Peyer's patch (tissue), 4 donors: ENCODE results near the gene CDC42BPA. TPM values are rescaled to one million over a fixed set of nuclear protein-coding genes. Genes with fewer than 3 reads are reported as not detected.

Experiments used
- DNase-seq, 3 donors: peaks; one replicate each; pipeline ENCODE4 v3.0.0-alpha.2; 2017 to 2019
- H3K27ac ChIP-seq, 4 donors: fragments of 200-600 bp; sonication (generic); one replicate each; pipeline ENCODE4 v1.5.1; 2016 to 2019
- H3K27me3 ChIP-seq, 2 donors: fragments of 200-600 bp; sonication (generic); one replicate each; pipeline ENCODE4 v1.5.1; 2019
- H3K36me3 ChIP-seq, 3 donors: fragments of 200-600 bp; sonication (generic); one replicate each; pipeline ENCODE4 v1.5.1; 2016 to 2019
- H3K4me1 ChIP-seq, 4 donors: fragments of 200-600 bp; sonication (generic); one replicate each; pipeline ENCODE4 v1.5.1; 2016 to 2019
- H3K4me3 ChIP-seq, 4 donors: fragments of 200-600 bp; sonication (generic); 1 replicate in 3 of 4; 2 replicates in 1 of 4; pipeline ENCODE4 v1.5.1; 2016 to 2019; ENCODE audit warnings: mild to moderate bottlenecking in 1 of 4
- H3K9me3 ChIP-seq, 4 donors: fragments of 200-600 bp; sonication (generic); one replicate each; pipeline ENCODE4 v1.5.1; 2016 to 2019; ENCODE audit warnings: mild to moderate bottlenecking in 1 of 4
- CTCF ChIP-seq, 6 experiments: fragments of 450-650 bp in 4 of 6; fragments of 200-600 bp in 2 of 6; sonication (generic) in 1 of 6; IDR thresholded peaks; one replicate each; pipeline ENCODE4 v1.5.1; 2017 to 2019; ENCODE audit warnings: antibody characterized with exemption in 6 of 6, mild to moderate bottlenecking in 3 of 6, moderate library complexity in 1 of 6
- POLR2A ChIP-seq, 2 donors: fragments of 450-650 bp; IDR thresholded peaks; one replicate each; pipeline ENCODE4 v1.5.1; 2017; ENCODE audit warnings: antibody characterized with exemption in 2 of 2, mild to moderate bottlenecking in 2 of 2, moderate library complexity in 2 of 2
- total RNA-seq, 4 donors: library from RNA; depleted of rRNA; stranded (reverse); fragments of >200 nt; gene quantifications; one replicate each; pipeline ENCODE4 v1.1.0, GENCODE V29; 2016

CDC42BPA gene
- total RNA-seq, 4 donors from 2014 or later: 49.3 to 107 (median 53.9) TPM

DNA sequence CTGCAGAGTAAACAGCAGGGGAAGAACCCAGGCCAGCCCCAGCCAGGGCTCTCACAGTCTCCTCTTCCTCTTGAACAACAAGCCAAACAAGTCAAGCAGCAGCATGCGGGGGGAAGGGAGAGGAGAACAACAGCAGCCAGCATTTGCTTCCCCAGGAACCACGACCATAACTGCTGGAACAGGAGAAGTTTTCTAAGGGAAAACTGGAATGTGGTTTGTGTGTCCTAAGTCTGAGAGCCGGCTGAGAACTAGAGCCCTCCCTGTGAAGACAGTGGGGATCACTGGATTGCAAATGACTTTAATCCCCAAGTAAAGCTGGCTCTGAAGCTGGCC is 330.0 kb downstream of the CDC42BPA start:
- no peak for TF ChIP-seq CTCF (IDR thresholded peaks at IDR 0.05)
- no peak for TF ChIP-seq POLR2A (IDR thresholded peaks at IDR 0.05)
- Histone ChIP-seq H3K36me3 (peaks cover 0 to 33% (median 0%) of the 10 kb centered on the region in 3 donors), H3K4me1 (peaks cover 0 to 39% (median 4%) of the 10 kb centered on the region in 4 donors), H3K27ac (peak overlapping the region in 2 of 4 donors; percentile 84 to 88), H3K27me3 (no peaks in the 10 kb centered on the region), H3K4me3 (no peak overlapping the region), H3K9me3 (no peaks in the 10 kb centered on the region)
- DNase-seq: peak in 2 of 3 donors; percentile 61 to 64

GRCh38 chr1:226987623-226988333 is 330.5 kb downstream of the CDC42BPA start:
- Histone ChIP-seq H3K27ac (peak overlapping the region in 2 of 4 donors; percentile 84 to 88), H3K27me3 (no peaks in the 10 kb centered on the region), H3K4me3 (no peak overlapping the region), H3K9me3 (no peaks in the 10 kb centered on the region), H3K4me1 (peaks cover 0 to 39% (median 4%) of the 10 kb centered on the region in 4 donors), H3K36me3 (peaks cover 0 to 38% (median 0%) of the 10 kb centered on the region in 3 donors)
- peak in 1 of 3 donors; percentile 42 for DNase-seq
- no peak for TF ChIP-seq POLR2A (IDR thresholded peaks at IDR 0.05)
- TF ChIP-seq CTCF (IDR thresholded peaks at IDR 0.05): no peak

DNA sequence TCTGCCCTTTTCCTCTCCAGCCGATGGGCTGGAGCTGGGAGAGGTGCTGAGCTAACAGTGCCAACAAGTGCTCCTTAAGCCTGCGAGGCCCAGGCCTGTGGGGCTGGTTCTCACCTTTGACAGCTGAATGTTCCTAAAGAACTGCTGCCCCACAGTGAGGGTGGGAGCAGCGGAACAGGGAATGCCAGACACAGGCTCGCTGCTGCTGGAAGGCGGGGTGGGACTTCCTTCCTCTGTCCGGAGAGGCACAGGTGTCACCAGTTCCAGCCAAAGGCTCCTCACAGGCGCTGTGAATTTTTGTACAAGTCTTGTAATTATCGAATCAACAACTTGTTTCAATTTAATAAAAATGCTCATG is 331.1 kb downstream of the CDC42BPA start:
- no peak overlapping the region for H3K27ac ChIP-seq
- no peak overlapping the region for H3K4me3 ChIP-seq
- DNase-seq: peak in 1 of 3 donors; percentile 41
- H3K36me3 ChIP-seq: peaks cover 0 to 44% (median 0%) of the 10 kb centered on the region in 3 donors
- TF ChIP-seq POLR2A (IDR thresholded peaks at IDR 0.05) (no peak), CTCF (IDR thresholded peaks at IDR 0.05) (no peak)
- H3K9me3 ChIP-seq: no peaks in the 10 kb centered on the region
- peaks cover 0 to 39% (median 4%) of the 10 kb centered on the region in 4 donors for H3K4me1 ChIP-seq
- H3K27me3 ChIP-seq: no peaks in the 10 kb centered on the region

DNA sequence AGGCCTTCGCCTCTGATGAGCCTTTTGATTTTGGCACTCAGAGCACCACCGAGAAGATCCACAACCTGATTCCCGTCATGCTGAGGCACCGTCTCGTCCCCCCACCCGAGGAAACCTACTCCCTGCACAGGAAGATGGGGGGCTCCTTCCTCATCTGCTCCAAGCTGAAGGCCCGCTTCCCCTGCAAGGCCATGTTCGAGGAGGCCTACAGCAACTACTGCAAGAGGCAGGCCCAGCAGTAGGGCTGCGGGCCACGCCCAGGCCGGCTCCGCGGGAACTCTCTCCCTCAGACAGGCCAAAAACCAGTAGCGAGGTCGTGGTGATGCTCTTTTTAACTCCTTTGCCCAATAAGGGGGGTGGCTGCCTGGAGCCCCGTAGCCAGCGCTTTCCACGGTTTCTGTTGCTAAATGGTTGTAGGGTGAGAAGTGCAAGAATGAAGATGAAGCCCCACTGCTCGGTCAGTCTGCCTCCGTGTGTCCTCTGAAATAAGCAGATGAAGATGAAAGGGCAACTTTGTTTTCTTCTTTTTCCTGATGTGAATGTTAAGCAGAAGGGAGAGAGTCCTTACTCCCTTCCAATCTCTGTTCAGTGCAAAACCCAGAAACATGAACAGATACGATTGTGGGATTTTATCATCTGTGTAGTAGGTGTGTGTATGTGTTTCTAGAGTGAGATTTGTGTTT is 331.7 kb downstream of the CDC42BPA start:
- Histone ChIP-seq H3K9me3 (no peaks in the 10 kb centered on the region), H3K27ac (no peak overlapping the region), H3K36me3 (peaks cover 0 to 48% (median 0%) of the 10 kb centered on the region in 3 donors), H3K4me3 (no peak overlapping the region), H3K27me3 (no peaks in the 10 kb centered on the region), H3K4me1 (peaks cover 0 to 39% (median 4%) of the 10 kb centered on the region in 4 donors)
- peak in 1 of 3 donors; percentile 43 for DNase-seq
- no peak for TF ChIP-seq CTCF (IDR thresholded peaks at IDR 0.05)
- no peak for TF ChIP-seq POLR2A (IDR thresholded peaks at IDR 0.05)

GRCh38 chr1:226985839-226986463 is 332.3 kb downstream of the CDC42BPA start:
- TF ChIP-seq CTCF (IDR thresholded peaks at IDR 0.05) (no peak), POLR2A (IDR thresholded peaks at IDR 0.05) (no peak)
- Histone ChIP-seq H3K4me3 (no peak overlapping the region), H3K4me1 (peaks cover 0 to 36% (median 4%) of the 10 kb centered on the region in 4 donors), H3K9me3 (no peaks in the 10 kb centered on the region), H3K36me3 (peaks cover 0 to 48% (median 0%) of the 10 kb centered on the region in 3 donors), H3K27ac (no peak overlapping the region), H3K27me3 (no peaks in the 10 kb centered on the region)
- DNase-seq: peak in 1 of 3 donors; percentile 40
